HepG2 (cell line): ENCODE measurements around the gene GDF15. TPM values are rescaled to one million over a fixed set of nuclear protein-coding genes. Genes with fewer than 3 reads are reported as not detected.
"Not testable (repeated sequence)": the region's sequence is repeated elsewhere in the genome, so short reads cannot be mapped to it uniquely, and the experiment has no call there.

Source experiments
- ATAC-seq: fragments of 200-7000 bp; cut with Tn5 transposase; 3 replicates; pipeline ENCODE4 v1.9.1; 2020; ENCODE audit warnings: mild to moderate bottlenecking, moderate library complexity
- BruUV-seq: library from RNA; stranded (reverse); fragments of 400-500 nt; replicated peaks from 2 replicates; lab custom pipeline; 2021; lab: Mats Ljungman, UMichigan
- CTCF ChIA-PET: fragments of 300-600 bp; formaldehyde crosslinking; extraction: SDS; loops from one replicate; lab custom pipeline; 2021; ENCODE audit warnings: low total read pairs, inconsistent platforms, low intra/inter-chr PET ratio; lab: Yijun Ruan, JAX
- POLR2A ChIA-PET: fragments of 350-600 bp; sonication (Branson Sonifier 250); formaldehyde crosslinking; loops from one replicate; lab custom pipeline; 2020; ENCODE audit warnings: antibody characterized with exemption, inconsistent platforms; lab: Yijun Ruan, JAX
- DNase-seq: peaks from one replicate; pipeline ENCODE4 v3.0.0-alpha.2; 2015; ENCODE audit warnings: low spot score
- FAIRE-seq: peaks from 3 replicates; lab custom pipeline; 2011; peaks lifted over from hg19 to GRCh38; lab: Jason Lieb, UNC
- H2AFZ ChIP-seq: one replicate; pipeline ENCODE4 v1.6.1; 2011; ENCODE audit warnings: low read length, inconsistent platforms
- H3K27ac ChIP-seq: fragments of 300-600 bp; 3 replicates; pipeline ENCODE4 v1.8.0; 2011; ENCODE audit warnings: mixed run types, mild to moderate bottlenecking, mixed read lengths, low read length, inconsistent platforms; ENCODE audit not compliant: insufficient read depth; ENCODE audit errors: extremely low read length
- H3K27me3 ChIP-seq, 2 experiments: fragments of 200-600 bp in 1 of 2; 2 replicates in 1 of 2; 3 replicates in 1 of 2; pipeline versions ENCODE4 v1.6.0 to v1.8.0; 2011; ENCODE audit warnings: low read length in 2 of 2, mild to moderate bottlenecking in 2 of 2, moderate library complexity in 2 of 2, inconsistent platforms in 1 of 2; ENCODE audit not compliant: insufficient read depth in 2 of 2, control insufficient read depth in 1 of 2
- H3K36me3 ChIP-seq, 2 experiments: fragments of 200-600 bp in 1 of 2; replicated peaks in 1 of 2; 2 replicates in 1 of 2; 3 replicates in 1 of 2; pipeline versions ENCODE4 v1.5.1 to v1.8.0; 2011; ENCODE audit warnings: low read length in 2 of 2, inconsistent platforms in 1 of 2; ENCODE audit not compliant: insufficient read depth in 2 of 2, control insufficient read depth in 1 of 2
- H3K4me1 ChIP-seq: 2 replicates; pipeline ENCODE4 v1.5.1; 2012; ENCODE audit warnings: low read length, inconsistent platforms; ENCODE audit not compliant: insufficient read depth
- H3K4me2 ChIP-seq: 2 replicates; pipeline ENCODE4 v1.6.0; 2011; ENCODE audit warnings: low read depth, low read length, inconsistent platforms
- H3K4me3 ChIP-seq, 3 experiments: fragments of 200-600 bp in 1 of 3; sonication (generic), shearing (Covaris generic) in 1 of 3; replicated peaks in 1 of 3; 2 replicates each; pipeline ENCODE4 v1.5.1; 2011 to 2016; ENCODE audit warnings: low read length in 3 of 3, inconsistent platforms in 2 of 3, low read depth in 2 of 3, mild to moderate bottlenecking in 2 of 3, control low read depth in 1 of 3, mixed read lengths in 1 of 3; ENCODE audit not compliant: insufficient read depth in 1 of 3
- H3K79me2 ChIP-seq: one replicate; pipeline ENCODE4 v1.6.1; 2011; ENCODE audit warnings: low read length, inconsistent platforms; ENCODE audit not compliant: insufficient read depth
- H3K9ac ChIP-seq: 2 replicates; pipeline ENCODE4 v1.6.0; 2011; ENCODE audit warnings: mild to moderate bottlenecking, low read depth, low read length, inconsistent platforms; ENCODE audit not compliant: insufficient read depth
- H3K9me3 ChIP-seq: 2 replicates; pipeline ENCODE4 v1.5.1; 2012; ENCODE audit warnings: mild to moderate bottlenecking, low read length
- H4K20me1 ChIP-seq: 2 replicates; pipeline ENCODE4 v1.6.0; 2011; ENCODE audit warnings: inconsistent platforms, mild to moderate bottlenecking, low read length, moderate library complexity; ENCODE audit not compliant: insufficient read depth
- CHD4 ChIP-seq: fragments of 200-600 bp; sonication (generic); IDR thresholded peaks from 2 replicates; pipeline ENCODE4 v1.7.0; 2017; ENCODE audit warnings: mild to moderate bottlenecking, low read length, borderline replicate concordance
- MED8 ChIP-seq: sonication (generic); formaldehyde crosslinking; IDR thresholded peaks from 2 replicates; pipeline ENCODE4 v1.8.1; 2023; ENCODE audit warnings: mild to moderate bottlenecking, missing genetic modification reagents; ENCODE audit not compliant: insufficient replicate concordance
- NFE2L1 ChIP-seq: sonication (generic); formaldehyde crosslinking; IDR thresholded peaks from 2 replicates; pipeline ENCODE4 v1.4.0; 2020; ENCODE audit warnings: missing genetic modification reagents, mild to moderate bottlenecking, borderline replicate concordance
- ZBED4 ChIP-seq: sonication (generic); formaldehyde crosslinking; IDR thresholded peaks from 2 replicates; pipeline ENCODE4 v1.4.0; 2020; ENCODE audit warnings: missing genetic modification reagents, borderline replicate concordance
- ZMYM2 ChIP-seq: sonication (generic); formaldehyde crosslinking; IDR thresholded peaks from 2 replicates; pipeline ENCODE4 v1.8.0; 2022; ENCODE audit warnings: mild to moderate bottlenecking, missing genetic modification reagents
- ZNF280D ChIP-seq: sonication (generic); formaldehyde crosslinking; IDR thresholded peaks from 2 replicates; pipeline ENCODE4 v1.5.1; 2020; ENCODE audit warnings: mild to moderate bottlenecking, missing genetic modification reagents
- ZNF33B ChIP-seq: sonication (generic); formaldehyde crosslinking; IDR thresholded peaks from 2 replicates; pipeline ENCODE4 v1.5.1; 2020; ENCODE audit warnings: mild to moderate bottlenecking, missing genetic modification reagents
- ZNF652 ChIP-seq: IDR thresholded peaks from 2 replicates; pipeline ENCODE4 v1.6.1; 2016; ENCODE audit warnings: low read depth, borderline replicate concordance
- ZNF713 ChIP-seq: sonication (generic); formaldehyde crosslinking; IDR thresholded peaks from 2 replicates; pipeline ENCODE4 v1.4.0; 2020; ENCODE audit warnings: mild to moderate bottlenecking, missing genetic modification reagents
- ZNF788 ChIP-seq: sonication (generic); formaldehyde crosslinking; IDR thresholded peaks from 2 replicates; pipeline ENCODE4 v1.5.0; 2020; ENCODE audit warnings: mild to moderate bottlenecking, missing genetic modification reagents, borderline replicate concordance
- WGBS: methylation state at CpG from one replicate; pipeline ENCODE4 v1.1.6; 2017; ENCODE audit warnings: low lambda C conversion rate; 5-methylcytosine and 5-hydroxymethylcytosine counted together
- in situ Hi-C: cut with HindIII; loops from 2 replicates; pipeline ENCODE4 v1.10.0; 2017; ENCODE audit warnings: low pct_unique_long_range_greater_than_20kb; ENCODE audit not compliant: extremely low pct_ligation_motif_present
- intact Hi-C: fragments of 100-400 bp; cut with micrococcal nuclease; formaldehyde crosslinking; loops from one replicate; pipeline ENCODE4 v1.10.0; 2022; ENCODE audit not compliant: unreplicated experiment
- polyA plus RNA-seq, 8 experiments: library from polyadenylated mRNA; depleted of rRNA in 3 of 8; stranded (reverse) in 7 of 8; unstranded in 1 of 8; fragments of >200 nt; fragmentation: Illumina TruSeq in 4 of 8; extraction: Trizol in 4 of 8; gene quantifications; 2 replicates each; pipeline versions ENCODE4 v1.2.1 to v1.2.3, GENCODE V29; 2011 to 2016; ENCODE audit warnings: low read depth in 4 of 8, missing spikeins in 1 of 8, mixed read lengths in 1 of 8; ENCODE audit not compliant: insufficient read depth in 1 of 8
- total RNA-seq, 5 experiments: library from RNA; depleted of rRNA; stranded (reverse); fragments of >200 nt; fragmentation: Illumina TruSeq; extraction: Trizol; gene quantifications; 2 replicates each; pipeline ENCODE4 v1.2.3, GENCODE V29; 2016; ENCODE audit warnings: low read depth in 1 of 5

Gene GDF15
- total and polyA plus RNA-seq, 2 of the 13 experiments (the other 11 are each of a cell fraction or from before 2014, with no cell fraction given), result 146 to 422 TPM

DNA sequence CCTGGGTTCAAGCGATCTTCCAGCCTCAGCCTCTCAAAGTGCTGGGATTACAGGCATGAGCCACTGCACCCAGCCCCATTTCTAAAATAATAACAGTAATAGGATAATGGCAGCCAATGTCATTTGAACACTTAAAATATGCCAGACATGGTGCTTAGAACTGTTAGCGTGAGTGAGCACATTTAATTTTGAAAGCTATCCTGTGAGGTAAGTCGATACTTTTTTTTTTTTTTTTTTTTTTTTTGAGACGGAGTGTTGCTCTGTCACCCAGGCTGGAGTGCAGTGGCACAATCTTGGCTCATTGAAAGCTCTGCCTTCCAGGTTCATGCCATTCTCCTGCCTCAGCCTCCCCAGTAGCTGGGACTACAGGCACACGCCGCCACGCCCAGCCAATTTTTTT, 31.2 kb upstream of the GDF15 start:
- POLR2A ChIA-PET, result interaction anchor here (1.2 to 1.5 kb wide), 3 partner anchors 8 to 34 kb away, joined by 3 to 4 read pairs (median 3); partner anchors contain the start of gene GDF15
- DNase-seq, H3K27ac ChIP-seq, H2AFZ ChIP-seq, ATAC-seq, H4K20me1 ChIP-seq, H3K9me3 ChIP-seq, H3K27me3 ChIP-seq, intact Hi-C loops, FAIRE-seq, H3K4me2 ChIP-seq, BruUV-seq, in situ Hi-C loops, H3K9ac ChIP-seq, H3K4me3 ChIP-seq, H3K79me2 ChIP-seq, CTCF ChIA-PET: not testable (repeated sequence)
- peaks cover 24 to 52% of the 10 kb centered on the region in 2 experiments for H3K36me3 ChIP-seq
- H3K4me1 ChIP-seq, result peaks cover 36% of the 10 kb centered on the region
- 98% methylated on average over 7 of the region's 7 CpGs for WGBS

GRCh38 chr19:18357041-18357440, 28.9 kb upstream of the GDF15 start:
- POLR2A ChIA-PET, result interaction anchor here (0.6 to 2.0 kb wide), 5 partner anchors 23 to 41 kb away, joined by 3 to 20 read pairs (median 4); partner anchors contain the start of gene GDF15
- Histone ChIP-seq H3K9me3 (no peaks in the 10 kb centered on the region), H3K36me3 (peaks cover 22 to 60% of the 10 kb centered on the region in 2 experiments), H3K9ac (no peak overlapping the region), H3K27ac (peak overlapping the region; percentile 32), H3K79me2 (no peaks in the 10 kb centered on the region), H4K20me1 (no peaks in the 10 kb centered on the region), H3K27me3 (no peaks in the 10 kb centered on the region; a peak in 1 of 5 replicates), H3K4me3 (no peak overlapping the region), H3K4me2 (no peak overlapping the region), H2AFZ (no peak overlapping the region), H3K4me1 (peaks cover 32% of the 10 kb centered on the region)
- no peak for FAIRE-seq
- DNase-seq, result no peak
- WGBS, result 100% methylated on average over 1 of the region's 3 CpGs
- ATAC-seq, result peak; percentile 52
- in situ Hi-C loops (no loop called here), intact Hi-C loops (no loop called here)
- no TSS peak for BruUV-seq
- CTCF ChIA-PET, result interaction anchor here (0.9 to 1.1 kb wide), 2 partner anchors 28 to 30 kb away, joined by 3 read pairs; partner anchors contain the start of gene GDF15
- TF ChIP-seq NFE2L1 (0 out of 2 replicates have a peak, but pooled peaks have one; percentile 39), ZMYM2 (CRISPR knock-in tag) (peak; percentile 60; the same call in 1 of the 2 replicates), ZNF280D (peak; percentile 86; the same call in 1 of the 2 replicates), MED8 (no peak), ZBED4 (CRISPR knock-in tag) (no peak), ZNF33B (0 out of 2 replicates have a peak, but pooled peaks have one; percentile 35), ZNF713 (CRISPR knock-in tag) (no peak), ZNF652 (CRISPR knock-in tag) (no peak), ZNF788 (no peak), CHD4 (0 out of 2 replicates have a peak, but pooled peaks have one; percentile 47)
